ENCODE measurements around the gene MST1.

The MST1 gene

DNA sequence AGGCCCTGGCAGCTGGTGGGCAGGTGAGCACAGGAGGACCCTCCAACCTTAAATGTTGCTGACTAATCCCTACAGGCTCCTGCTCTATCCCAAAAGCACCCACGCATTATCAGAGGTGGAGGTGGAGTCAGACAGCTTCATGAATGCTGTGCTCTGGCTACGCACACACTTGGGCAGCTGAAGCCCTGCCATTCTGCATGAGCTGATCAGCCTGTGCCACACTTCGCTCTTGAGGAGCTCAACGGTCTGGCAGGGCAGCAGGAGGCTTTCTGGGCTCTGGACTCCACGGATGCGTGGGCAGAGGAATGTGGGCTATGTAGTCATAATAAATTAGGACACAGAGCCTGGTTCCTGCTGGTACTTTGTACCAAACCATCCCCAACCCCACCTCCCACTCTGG lies 6.1 kb downstream of the MST1 start:
- no peak overlapping the region for H3K4me2 ChIP-seq (ENCODE audit: low read length)
- H3K27me3 ChIP-seq (ENCODE audit: insufficient read depth, low read length) = no peaks in the 10 kb centered on the region
- H3K79me2 ChIP-seq (ENCODE audit: insufficient read depth, low read length) = no peaks in the 10 kb centered on the region
- no peaks in the 10 kb centered on the region for H3K9me3 ChIP-seq (ENCODE audit: low read length)
- H3K4me1 ChIP-seq (ENCODE audit: insufficient read depth, low read length, severe bottlenecking) = no peaks in the 10 kb centered on the region
- no peak overlapping the region for H2AFZ ChIP-seq (ENCODE audit: low read length)
- no peaks in the 10 kb centered on the region for H3K9me2 ChIP-seq (ENCODE audit: low read depth, low read length)
- H3K9ac ChIP-seq (ENCODE audit: low read length) = no peak overlapping the region
- TF ChIP-seq, protein P1, sequence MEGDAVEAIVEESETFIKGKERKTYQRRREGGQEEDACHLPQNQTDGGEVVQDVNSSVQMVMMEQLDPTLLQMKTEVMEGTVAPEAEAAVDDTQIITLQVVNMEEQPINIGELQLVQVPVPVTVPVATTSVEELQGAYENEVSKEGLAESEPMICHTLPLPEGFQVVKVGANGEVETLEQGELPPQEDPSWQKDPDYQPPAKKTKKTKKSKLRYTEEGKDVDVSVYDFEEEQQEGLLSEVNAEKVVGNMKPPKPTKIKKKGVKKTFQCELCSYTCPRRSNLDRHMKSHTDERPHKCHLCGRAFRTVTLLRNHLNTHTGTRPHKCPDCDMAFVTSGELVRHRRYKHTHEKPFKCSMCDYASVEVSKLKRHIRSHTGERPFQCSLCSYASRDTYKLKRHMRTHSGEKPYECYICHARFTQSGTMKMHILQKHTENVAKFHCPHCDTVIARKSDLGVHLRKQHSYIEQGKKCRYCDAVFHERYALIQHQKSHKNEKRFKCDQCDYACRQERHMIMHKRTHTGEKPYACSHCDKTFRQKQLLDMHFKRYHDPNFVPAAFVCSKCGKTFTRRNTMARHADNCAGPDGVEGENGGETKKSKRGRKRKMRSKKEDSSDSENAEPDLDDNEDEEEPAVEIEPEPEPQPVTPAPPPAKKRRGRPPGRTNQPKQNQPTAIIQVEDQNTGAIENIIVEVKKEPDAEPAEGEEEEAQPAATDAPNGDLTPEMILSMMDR (IDR thresholded peaks at IDR 0.05; ENCODE audit: low read length) = no peak
- no peak for TF ChIP-seq EZH2 (IDR thresholded peaks at IDR 0.05; ENCODE audit: borderline replicate concordance, low read length)
- H4K20me1 ChIP-seq (ENCODE audit: insufficient read depth, low read length) = no peaks in the 10 kb centered on the region
- H3K4me3 ChIP-seq (ENCODE audit: low read depth, low read length, poor library complexity, severe bottlenecking) = no peak overlapping the region
- H3K36me3 ChIP-seq (ENCODE audit: insufficient read depth, low read length) = peaks cover 58% of the 10 kb centered on the region
- no peak overlapping the region for H3K27ac ChIP-seq (ENCODE audit: low read depth, low read length, poor library complexity, severe bottlenecking)
- H3F3A ChIP-seq (ENCODE audit: insufficient read depth, low read length) = no peaks in the 10 kb centered on the region

DNA sequence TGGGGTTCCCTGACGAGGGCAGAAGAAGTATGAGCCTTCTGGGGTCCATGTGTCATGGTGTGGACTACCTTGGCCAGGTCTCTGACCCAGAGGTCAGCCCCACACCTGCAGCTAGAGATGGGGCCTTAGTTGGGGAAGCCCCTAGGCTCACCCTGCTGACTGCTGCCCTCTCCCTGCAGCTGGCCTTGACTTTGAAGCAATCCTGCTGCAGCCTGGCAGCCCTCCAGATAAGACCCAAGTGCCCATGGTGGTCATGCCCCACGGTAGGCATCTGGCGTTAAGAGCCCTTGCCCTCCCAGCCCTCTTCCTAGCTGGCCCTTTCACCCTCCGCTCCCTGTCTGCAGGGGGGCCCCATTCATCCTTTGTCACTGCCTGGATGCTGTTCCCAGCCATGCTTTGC lies 7.7 kb downstream of the MST1 start:
- H3K9me3 ChIP-seq (ENCODE audit: low read length) = no peaks in the 10 kb centered on the region
- H3K36me3 ChIP-seq (ENCODE audit: insufficient read depth, low read length) = peaks cover 74% of the 10 kb centered on the region
- no peaks in the 10 kb centered on the region for H3K9me2 ChIP-seq (ENCODE audit: low read depth, low read length)
- H3K27ac ChIP-seq (ENCODE audit: low read depth, low read length, poor library complexity, severe bottlenecking) = no peak overlapping the region
- H3K4me3 ChIP-seq (ENCODE audit: low read depth, low read length, poor library complexity, severe bottlenecking) = no peak overlapping the region
- no peak overlapping the region for H3K4me2 ChIP-seq (ENCODE audit: low read length)
- H3K4me1 ChIP-seq (ENCODE audit: insufficient read depth, low read length, severe bottlenecking) = no peaks in the 10 kb centered on the region
- TF ChIP-seq, protein P1 (IDR thresholded peaks at IDR 0.05; ENCODE audit: low read length) = no peak
- TF ChIP-seq EZH2 (IDR thresholded peaks at IDR 0.05; ENCODE audit: borderline replicate concordance, low read length) = no peak
- H3F3A ChIP-seq (ENCODE audit: insufficient read depth, low read length) = no peaks in the 10 kb centered on the region
- no peaks in the 10 kb centered on the region for H4K20me1 ChIP-seq (ENCODE audit: insufficient read depth, low read length)
- H3K79me2 ChIP-seq (ENCODE audit: insufficient read depth, low read length) = no peaks in the 10 kb centered on the region
- H2AFZ ChIP-seq (ENCODE audit: low read length) = no peak overlapping the region
- H3K27me3 ChIP-seq (ENCODE audit: insufficient read depth, low read length) = no peaks in the 10 kb centered on the region
- no peak overlapping the region for H3K9ac ChIP-seq (ENCODE audit: low read length)

DNA sequence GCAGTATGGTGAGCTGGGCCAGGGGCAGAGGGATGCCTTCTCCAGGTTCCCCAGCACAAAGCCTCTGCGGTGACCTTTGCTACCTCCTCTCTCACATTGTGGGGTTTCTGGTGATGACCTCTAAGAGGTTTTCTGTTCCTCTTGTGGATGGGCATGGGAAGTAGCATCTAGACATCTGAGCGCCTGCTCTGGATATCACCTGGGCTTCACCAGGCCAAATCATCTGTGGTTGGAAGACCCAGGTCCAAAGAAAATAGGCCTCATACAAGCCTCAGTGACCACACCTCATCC lies 8.1 kb downstream of the MST1 start:
- TF ChIP-seq EZH2 (IDR thresholded peaks at IDR 0.05; ENCODE audit: borderline replicate concordance, low read length) = no peak
- TF ChIP-seq, protein P1 (IDR thresholded peaks at IDR 0.05; ENCODE audit: low read length) = no peak
- Histone ChIP-seq H3F3A (ENCODE audit: insufficient read depth, low read length) (no peaks in the 10 kb centered on the region), H3K36me3 (ENCODE audit: insufficient read depth, low read length) (peaks cover 78% of the 10 kb centered on the region), H4K20me1 (ENCODE audit: insufficient read depth, low read length) (no peaks in the 10 kb centered on the region), H2AFZ (ENCODE audit: low read length) (no peak overlapping the region), H3K4me1 (ENCODE audit: insufficient read depth, low read length, severe bottlenecking) (no peaks in the 10 kb centered on the region), H3K4me2 (ENCODE audit: low read length) (no peak overlapping the region), H3K27ac (ENCODE audit: low read depth, low read length, poor library complexity, severe bottlenecking) (no peak overlapping the region), H3K9me3 (ENCODE audit: low read length) (no peaks in the 10 kb centered on the region), H3K79me2 (ENCODE audit: insufficient read depth, low read length) (no peaks in the 10 kb centered on the region), H3K9ac (ENCODE audit: low read length) (no peak overlapping the region), H3K9me2 (ENCODE audit: low read depth, low read length) (no peaks in the 10 kb centered on the region), H3K27me3 (ENCODE audit: insufficient read depth, low read length) (no peaks in the 10 kb centered on the region), H3K4me3 (ENCODE audit: low read depth, low read length, poor library complexity, severe bottlenecking) (no peak overlapping the region)
